HCT116 (cell line): Measurements from ENCODE around the gene PLB1. TPM values are rescaled to one million over a fixed set of nuclear protein-coding genes. Genes with fewer than 3 reads are reported as not detected.

Experiments
- ATAC-seq: fragments of 200-7000 bp; cut with Tn5 transposase; 2 replicates; pipeline ENCODE4 v1.9.1; 2020; ENCODE audit warnings: mild to moderate bottlenecking, moderate library complexity
- BruUV-seq: library from RNA; stranded (reverse); fragments of 400-500 nt; replicated peaks from 2 replicates; lab custom pipeline; 2021; lab: Mats Ljungman, UMichigan
- CTCF ChIA-PET: fragments of 300-600 bp; sonication (Branson Sonifier 250); formaldehyde crosslinking; loops from one replicate; lab custom pipeline; 2021; ENCODE audit warnings: antibody characterized with exemption; lab: Charles Lee
- POLR2A ChIA-PET: fragments of 300-600, 350-600 bp; sonication (Branson Sonifier 250); formaldehyde crosslinking; loops from one replicate; lab custom pipeline; 2021; ENCODE audit warnings: antibody characterized with exemption; lab: Charles Lee
- RAD21 ChIA-PET, 2 experiments: fragments of 300-600 bp; sonication (Branson Sonifier 250); formaldehyde crosslinking; loops; one replicate each; lab custom pipeline; 2023; ENCODE audit warnings: low total read pairs in 2 of 2; ENCODE audit not compliant: uncharacterized antibody in 2 of 2, unreplicated experiment in 2 of 2, low non-redundant PET in 1 of 2; lab: Charles Lee
- DNase-seq: peaks from one replicate; pipeline ENCODE4 v3.0.0-alpha.2; 2010; ENCODE audit warnings: low read depth, low spot score
- H2AFZ ChIP-seq: fragments of 200-600 bp; shearing (Covaris generic), sonication (generic); 2 replicates; pipeline ENCODE4 v1.6.1; 2017; ENCODE audit warnings: low read depth, mixed run types, mixed read lengths, antibody characterized with exemption, low read length; ENCODE audit not compliant: poor library complexity, severe bottlenecking
- H3K27ac ChIP-seq: 2 replicates; pipeline ENCODE4 v1.5.1; 2012; ENCODE audit warnings: low read depth, low read length
- H3K27me3 ChIP-seq: fragments of 200-600 bp; sonication (generic); 2 replicates; pipeline ENCODE4 v1.6.1; 2016; ENCODE audit warnings: mixed run types, low read length, mixed read lengths; ENCODE audit not compliant: insufficient read depth
- H3K36me3 ChIP-seq, 2 experiments: fragments of 200-500 bp in 1 of 2; fragments of 200-600 bp in 1 of 2; sonication (Bioruptor generic) in 1 of 2; sonication (generic) in 1 of 2; 2 replicates each; pipeline versions ENCODE4 v1.5.1 to v1.6.1; 2014 to 2016; ENCODE audit warnings: low read length in 2 of 2, inconsistent platforms in 1 of 2, mixed read lengths in 1 of 2, mixed run types in 1 of 2; ENCODE audit not compliant: insufficient read depth in 2 of 2, control insufficient read depth in 1 of 2
- H3K4me1 ChIP-seq, 2 experiments: fragments of 200-600 bp in 1 of 2; sonication (generic) in 1 of 2; 2 replicates each; pipeline versions ENCODE4 v1.5.1 to v1.6.1; 2012 to 2017; ENCODE audit warnings: low read length in 2 of 2, inconsistent platforms in 1 of 2, mild to moderate bottlenecking in 1 of 2, mixed read lengths in 1 of 2, mixed run types in 1 of 2, moderate library complexity in 1 of 2; ENCODE audit not compliant: insufficient read depth in 2 of 2, control insufficient read depth in 1 of 2
- H3K4me2 ChIP-seq: fragments of 200-600 bp; sonication (generic); 2 replicates; pipeline ENCODE4 v1.6.1; 2017; ENCODE audit warnings: mixed run types, low read length, mixed read lengths
- H3K4me3 ChIP-seq, 2 experiments: fragments of 200-600 bp in 1 of 2; sonication (generic) in 1 of 2; replicated peaks in 1 of 2; 2 replicates each; pipeline ENCODE4 v1.5.1; 2011 to 2016; ENCODE audit warnings: low read length in 2 of 2, control low read depth in 1 of 2, low read depth in 1 of 2, mild to moderate bottlenecking in 1 of 2, mixed read lengths in 1 of 2, mixed run types in 1 of 2
- H3K79me2 ChIP-seq: fragments of 200-600 bp; sonication (generic); 2 replicates; pipeline ENCODE4 v1.6.1; 2017; ENCODE audit warnings: mild to moderate bottlenecking, mixed run types, low read length, moderate library complexity, mixed read lengths; ENCODE audit not compliant: insufficient read depth
- H3K9ac ChIP-seq: fragments of 200-600 bp; sonication (generic); 2 replicates; pipeline ENCODE4 v1.6.1; 2016; ENCODE audit warnings: low read length, mixed read lengths
- H3K9me2 ChIP-seq: fragments of 200-600 bp; sonication (generic), shearing (Covaris generic); 2 replicates; pipeline ENCODE4 v1.6.1; 2017; ENCODE audit warnings: mixed run types, mild to moderate bottlenecking, moderate library complexity; ENCODE audit not compliant: insufficient read depth
- H3K9me3 ChIP-seq, 2 experiments: fragments of 200-500 bp in 1 of 2; fragments of 200-600 bp in 1 of 2; sonication (Bioruptor generic) in 1 of 2; sonication (generic) in 1 of 2; 2 replicates each; pipeline ENCODE4 v1.6.1; 2014 to 2017; ENCODE audit warnings: low read length in 2 of 2, mixed read lengths in 2 of 2, inconsistent platforms in 1 of 2, low read depth in 1 of 2, mild to moderate bottlenecking in 1 of 2, mixed run types in 1 of 2, moderate library complexity in 1 of 2; ENCODE audit not compliant: control insufficient read depth in 1 of 2, insufficient read depth in 1 of 2
- H4K20me1 ChIP-seq: fragments of 200-600 bp; sonication (generic), shearing (Covaris generic); 2 replicates; pipeline ENCODE4 v1.6.1; 2017; ENCODE audit warnings: mixed run types, mild to moderate bottlenecking, moderate library complexity; ENCODE audit not compliant: insufficient read depth
- CBX3 ChIP-seq: IDR thresholded peaks from 2 replicates; pipeline ENCODE4 v1.6.1; 2012; ENCODE audit warnings: low read depth
- ELF1 ChIP-seq: IDR thresholded peaks from 2 replicates; pipeline ENCODE4 v1.6.1; 2012; ENCODE audit warnings: low read depth, borderline replicate concordance
- EZH2 ChIP-seq: fragments of 200-600 bp; sonication (generic); IDR thresholded peaks from 2 replicates; pipeline ENCODE4 v1.6.1; 2017; ENCODE audit warnings: antibody characterized with exemption, mixed run types
- FOSL1 ChIP-seq: IDR thresholded peaks from 2 replicates; pipeline ENCODE4 v1.6.1; 2012; ENCODE audit warnings: low read depth
- MAX ChIP-seq: IDR thresholded peaks from 2 replicates; pipeline ENCODE4 v1.6.1; 2012
- SIN3A ChIP-seq: IDR thresholded peaks from 2 replicates; pipeline ENCODE4 v1.6.1; 2012; ENCODE audit warnings: low read depth
- SRF ChIP-seq: IDR thresholded peaks from 2 replicates; pipeline ENCODE4 v1.6.1; 2012; ENCODE audit warnings: low read depth
- YY1 ChIP-seq: IDR thresholded peaks from 2 replicates; pipeline ENCODE4 v1.6.1; 2011; ENCODE audit warnings: low read length, low read depth, moderate library complexity, mild to moderate bottlenecking; ENCODE audit not compliant: insufficient replicate concordance; ENCODE audit errors: extremely low read depth
- ZFX ChIP-seq: fragments of 450-650 bp; IDR thresholded peaks from 2 replicates; pipeline ENCODE4 v1.6.1; 2017
- intact Hi-C: fragments of 100-400 bp; cut with micrococcal nuclease; formaldehyde crosslinking; loops from 2 replicates; pipeline ENCODE4 v1.10.0; 2022
- total RNA-seq: library from RNA; stranded (reverse); gene quantifications from one replicate; pipeline ENCODE4 v1.2.1, GENCODE V29; 2021; ENCODE audit not compliant: unreplicated experiment
- TF ChIP-seq, protein P1 (sequence below): IDR thresholded peaks from 2 replicates; pipeline ENCODE4 v1.6.1; 2012; ENCODE audit warnings: low read depth

The PLB1 gene
- total RNA-seq, 1 experiment from 2014 or later: 0.49 TPM

DNA sequence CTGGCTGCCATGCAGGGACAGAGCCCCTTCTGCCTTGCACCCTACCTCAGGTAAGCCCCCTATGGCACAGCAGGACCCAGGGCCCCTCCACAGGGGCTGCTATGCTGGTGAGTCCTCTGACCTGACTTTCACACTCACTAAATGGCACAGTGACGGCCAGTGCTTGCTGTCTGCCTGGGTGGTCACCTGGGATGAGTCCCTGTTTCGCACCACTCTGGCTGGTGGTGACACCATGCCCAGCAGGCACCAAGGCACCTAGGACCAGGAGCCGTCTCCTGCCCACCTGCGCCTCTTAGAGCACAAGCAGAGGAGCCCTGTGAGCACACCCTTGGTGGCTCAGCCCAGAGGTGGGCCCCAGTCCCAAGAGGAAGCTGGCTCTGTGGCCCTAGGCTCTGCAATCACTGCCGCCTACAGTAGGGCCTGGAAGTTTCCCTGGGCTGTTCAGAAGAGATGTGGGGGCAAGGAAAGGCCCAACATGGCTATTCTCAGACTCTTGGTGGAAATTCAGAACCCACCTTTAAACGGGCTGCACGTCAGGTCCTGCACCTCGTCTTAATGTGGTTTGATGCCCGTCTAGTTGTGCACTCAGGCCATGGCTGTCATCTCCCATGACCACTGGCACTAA, 96.0 kb downstream of the PLB1 start:
- intact Hi-C loops: loop anchor here (10.0 kb wide), 1 partner anchor 303 kb away; the partner anchor contains the start of gene WDR43
- no peaks in the 10 kb centered on the region for H4K20me1 ChIP-seq
- peaks cover 11 to 46% of the 10 kb centered on the region in 2 experiments for H3K4me1 ChIP-seq
- no peak overlapping the region for H3K9ac ChIP-seq
- TF ChIP-seq EZH2 (no peak), MAX (no peak), SRF (no peak), FOSL1 (no peak), ZFX (no peak), SIN3A (no peak), CBX3 (no peak), ELF1 (no peak), YY1 (no peak)
- TF ChIP-seq, protein P1, sequence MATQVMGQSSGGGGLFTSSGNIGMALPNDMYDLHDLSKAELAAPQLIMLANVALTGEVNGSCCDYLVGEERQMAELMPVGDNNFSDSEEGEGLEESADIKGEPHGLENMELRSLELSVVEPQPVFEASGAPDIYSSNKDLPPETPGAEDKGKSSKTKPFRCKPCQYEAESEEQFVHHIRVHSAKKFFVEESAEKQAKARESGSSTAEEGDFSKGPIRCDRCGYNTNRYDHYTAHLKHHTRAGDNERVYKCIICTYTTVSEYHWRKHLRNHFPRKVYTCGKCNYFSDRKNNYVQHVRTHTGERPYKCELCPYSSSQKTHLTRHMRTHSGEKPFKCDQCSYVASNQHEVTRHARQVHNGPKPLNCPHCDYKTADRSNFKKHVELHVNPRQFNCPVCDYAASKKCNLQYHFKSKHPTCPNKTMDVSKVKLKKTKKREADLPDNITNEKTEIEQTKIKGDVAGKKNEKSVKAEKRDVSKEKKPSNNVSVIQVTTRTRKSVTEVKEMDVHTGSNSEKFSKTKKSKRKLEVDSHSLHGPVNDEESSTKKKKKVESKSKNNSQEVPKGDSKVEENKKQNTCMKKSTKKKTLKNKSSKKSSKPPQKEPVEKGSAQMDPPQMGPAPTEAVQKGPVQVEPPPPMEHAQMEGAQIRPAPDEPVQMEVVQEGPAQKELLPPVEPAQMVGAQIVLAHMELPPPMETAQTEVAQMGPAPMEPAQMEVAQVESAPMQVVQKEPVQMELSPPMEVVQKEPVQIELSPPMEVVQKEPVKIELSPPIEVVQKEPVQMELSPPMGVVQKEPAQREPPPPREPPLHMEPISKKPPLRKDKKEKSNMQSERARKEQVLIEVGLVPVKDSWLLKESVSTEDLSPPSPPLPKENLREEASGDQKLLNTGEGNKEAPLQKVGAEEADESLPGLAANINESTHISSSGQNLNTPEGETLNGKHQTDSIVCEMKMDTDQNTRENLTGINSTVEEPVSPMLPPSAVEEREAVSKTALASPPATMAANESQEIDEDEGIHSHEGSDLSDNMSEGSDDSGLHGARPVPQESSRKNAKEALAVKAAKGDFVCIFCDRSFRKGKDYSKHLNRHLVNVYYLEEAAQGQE: no peak
- POLR2A ChIA-PET: no interaction called here
- ATAC-seq (no peak), DNase-seq (no peak)
- H3K4me3 ChIP-seq: no peak overlapping the region
- RAD21 ChIA-PET: no interaction called here
- H3K27me3 ChIP-seq: no peaks in the 10 kb centered on the region
- no peaks in the 10 kb centered on the region for H3K79me2 ChIP-seq
- H3K9me3 ChIP-seq: no peaks in the 10 kb centered on the region
- CTCF ChIA-PET: interaction anchor here (1.3 kb wide), 1 partner anchor 160 kb away, joined by 4 read pairs; the partner anchor contains the start of gene PPP1CB
- no TSS peak for BruUV-seq
- H3K36me3 ChIP-seq: no peaks in the 10 kb centered on the region
- no peak overlapping the region for H3K27ac ChIP-seq
- H2AFZ ChIP-seq: no peak overlapping the region
- H3K9me2 ChIP-seq: no peaks in the 10 kb centered on the region
- no peak overlapping the region for H3K4me2 ChIP-seq
